NB4 (cell line): Measurements from ENCODE around the gene PCNX3.

Experiments
- CTCF ChIP-seq: IDR thresholded peaks from one replicate; pipeline ENCODE4 v1.5.1; 2012; ENCODE audit warnings: low read depth, low read length
- MYC ChIP-seq: IDR thresholded peaks from 2 replicates; pipeline ENCODE4 v1.6.1; 2011; ENCODE audit warnings: low read depth, low read length
- POLR2A ChIP-seq: IDR thresholded peaks from 2 replicates; pipeline ENCODE4 v1.6.1; 2011; ENCODE audit warnings: mild to moderate bottlenecking; ENCODE audit not compliant: insufficient read length; ENCODE audit errors: extremely low read depth
- TF ChIP-seq, protein P1 (sequence below): IDR thresholded peaks from 2 replicates; pipeline ENCODE4 v1.6.1; 2011; ENCODE audit warnings: low read depth, low read length

- TF ChIP-seq POLR2A (no peak), CTCF (no peak), MYC (no peak)
- TF ChIP-seq, protein P1, sequence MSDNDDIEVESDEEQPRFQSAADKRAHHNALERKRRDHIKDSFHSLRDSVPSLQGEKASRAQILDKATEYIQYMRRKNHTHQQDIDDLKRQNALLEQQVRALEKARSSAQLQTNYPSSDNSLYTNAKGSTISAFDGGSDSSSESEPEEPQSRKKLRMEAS, result no peak
These were observed 21.5 kb downstream of the PCNX3 start for GRCh38 chr11:65637032-65637557.
